GM19328 (cell line): ENCODE measurements around the gene NDUFS3.
"Not testable (repeated sequence)": the region's sequence is repeated elsewhere in the genome, so short reads cannot be mapped to it uniquely, and the experiment has no call there.

Experiments used
- ATAC-seq: cut with Tn5 transposase; IDR thresholded peaks from one replicate; pipeline ENCODE4 v1.9.1; 2021; ENCODE audit warnings: mild to moderate bottlenecking, moderate library complexity; ENCODE audit not compliant: unreplicated experiment

The NDUFS3 gene

GRCh38 chr11:47558695-47559094, 20.2 kb upstream of the NDUFS3 start:
- no peak for ATAC-seq

- no peak for ATAC-seq
These were observed 18.4 kb upstream of the NDUFS3 start for GRCh38 chr11:47560426-47560825.

GRCh38 chr11:47562393-47562792, 16.5 kb upstream of the NDUFS3 start:
- not testable (repeated sequence) for ATAC-seq

- not testable (repeated sequence) for ATAC-seq
These were observed 14.5 kb upstream of the NDUFS3 start for GRCh38 chr11:47564366-47564765.

- ATAC-seq: peak; percentile 8
These were observed 13.9 kb upstream of the NDUFS3 start for GRCh38 chr11:47564933-47565339.

- ATAC-seq: peak; percentile 77
These were observed 13.3 kb upstream of the NDUFS3 start, which contains the start of gene PTPMT1 for GRCh38 chr11:47565340-47566148. PTPMT1 (plus strand) TSS chr11:47565599; CDS start chr11:47565623, 24 bp downstream.

- ATAC-seq: no peak
These were observed 12.7 kb upstream of the NDUFS3 start for GRCh38 chr11:47566149-47566698.

- no peak for ATAC-seq
These were observed 9.2 kb upstream of the NDUFS3 start for GRCh38 chr11:47569646-47570045.

- no peak for ATAC-seq
These were observed 8.1 kb upstream of the NDUFS3 start for GRCh38 chr11:47570651-47571356.

- ATAC-seq: no peak
These were observed 7.5 kb upstream of the NDUFS3 start for GRCh38 chr11:47571357-47571729.

GRCh38 chr11:47571895-47572294, 7.0 kb upstream of the NDUFS3 start:
- no peak for ATAC-seq

GRCh38 chr11:47572715-47573255, 6.1 kb upstream of the NDUFS3 start:
- no peak for ATAC-seq

- no peak for ATAC-seq
These were observed 5.6 kb upstream of the NDUFS3 start for GRCh38 chr11:47573321-47573720.

GRCh38 chr11:47577460-47578041, 1.3 kb upstream of the NDUFS3 start:
- ATAC-seq: no peak

GRCh38 chr11:47583844-47584243, 5.0 kb downstream of the NDUFS3 start:
- ATAC-seq: no peak

GRCh38 chr11:47586098-47586855, 7.4 kb downstream of the NDUFS3 start, which contains the start of gene FAM180B:
FAM180B (plus strand) TSS chr11:47586678; CDS start chr11:47586769, 91 bp downstream.
- no peak for ATAC-seq

- ATAC-seq: no peak
These were observed 8.3 kb downstream of the NDUFS3 start for GRCh38 chr11:47587039-47587716.

- ATAC-seq: no peak
These were observed 9.0 kb downstream of the NDUFS3 start for GRCh38 chr11:47587723-47588326.

GRCh38 chr11:47589118-47589517, 10.2 kb downstream of the NDUFS3 start:
- no peak for ATAC-seq
